Measurements from ENCODE around the gene ALDH18A1. TPM values are rescaled to one million over a fixed set of nuclear protein-coding genes. Genes with fewer than 3 reads are reported as not detected.

Gene ALDH18A1
- polyA plus RNA-seq, 1 donor (not counting 4 experiments of a cell fraction or from before 2014, with no cell fraction given): 53.4 TPM

DNA sequence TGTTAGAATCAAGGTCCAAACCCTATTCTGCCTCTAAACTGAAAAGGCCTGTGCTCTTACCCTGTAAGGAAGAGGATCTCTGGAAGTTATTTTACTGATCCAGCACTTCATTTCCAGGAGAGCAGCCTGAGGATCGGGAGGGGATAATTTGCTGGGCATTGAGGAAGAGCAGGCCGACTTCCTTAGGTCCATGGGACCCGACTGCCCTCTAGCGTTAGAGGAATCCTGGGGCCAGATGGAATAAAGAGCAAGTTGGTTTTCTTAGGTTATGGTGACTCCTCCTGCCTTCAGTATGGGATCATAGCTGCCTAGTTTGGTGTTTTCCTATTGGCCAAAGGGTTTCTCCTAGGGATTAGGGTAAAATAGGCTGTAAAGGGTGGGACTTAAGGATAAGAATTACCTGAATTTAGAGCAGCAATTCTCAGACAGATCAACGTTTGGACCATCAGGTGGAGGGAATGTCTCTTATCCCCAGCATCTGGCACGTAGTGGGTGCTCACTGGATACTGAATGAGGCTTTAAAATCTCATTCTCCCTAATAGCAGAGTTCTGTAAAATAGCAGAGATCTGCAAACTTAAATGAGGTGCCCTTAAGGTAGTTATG, 55.3 kb downstream of the ALDH18A1 start:
- H3K27ac ChIP-seq (ENCODE audit: control insufficient read depth, insufficient read depth, low read length): no peak overlapping the region
- H3K9ac ChIP-seq (ENCODE audit: control insufficient read depth, extremely low read depth, insufficient read depth, low read length): no peak overlapping the region
- FAIRE-seq: peak; percentile 61

DNA sequence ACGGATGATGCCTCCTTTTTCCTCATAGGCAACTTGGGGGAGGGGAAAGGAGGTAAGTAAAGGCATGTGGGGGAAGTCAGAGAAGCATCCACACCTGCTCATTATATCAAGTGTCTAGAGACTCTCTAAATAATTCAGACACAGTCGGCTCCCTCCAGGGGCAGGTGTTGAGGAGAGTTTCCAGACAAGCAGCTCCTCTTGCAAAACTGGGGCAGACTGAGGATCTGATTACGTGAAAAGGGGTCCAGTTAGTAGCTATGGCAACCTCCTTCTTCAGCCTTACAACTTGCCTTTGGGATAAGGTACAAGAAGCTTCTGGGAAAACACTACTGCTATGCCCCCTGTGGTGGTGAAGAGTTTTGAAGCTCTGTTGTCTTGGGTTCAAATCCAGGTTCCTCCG, 56.4 kb downstream of the ALDH18A1 start:
- H3K4me1 ChIP-seq (ENCODE audit: control insufficient read depth, extremely low read depth, insufficient read depth, low read length): no peaks in the 10 kb centered on the region
- no peak overlapping the region for H2AFZ ChIP-seq (ENCODE audit: control insufficient read depth, low read length)
- no peak overlapping the region for H3K4me2 ChIP-seq (ENCODE audit: control insufficient read depth, extremely low read depth, insufficient read depth, low read depth, low read length)
- no peak overlapping the region for H3K27ac ChIP-seq (ENCODE audit: control insufficient read depth, insufficient read depth, low read length)
- H3K9me1 ChIP-seq (ENCODE audit: control insufficient read depth, extremely low read depth, insufficient read depth, low read length): no peaks in the 10 kb centered on the region
- H3K9ac ChIP-seq (ENCODE audit: control insufficient read depth, extremely low read depth, insufficient read depth, low read length): no peak overlapping the region
- no peaks in the 10 kb centered on the region for H3K36me3 ChIP-seq (ENCODE audit: control insufficient read depth in 2 of 2, extremely low read depth in 1 of 2, insufficient read depth in 2 of 2, low read length in 2 of 2)
- no peaks in the 10 kb centered on the region for H3K79me2 ChIP-seq (ENCODE audit: control insufficient read depth, insufficient read depth, low read length)
- dilution Hi-C loops (cut with MboI; ENCODE audit: extremely low pct_ligation_motif_present, low sequenced_read_pairs): loop anchor here (25.0 kb wide), 1 partner anchor 163 kb away; no protein-coding TSS in a partner anchor
- H3K9me3 ChIP-seq (ENCODE audit: control insufficient read depth, low read depth, low read length): no peaks in the 10 kb centered on the region
- H4K20me1 ChIP-seq (ENCODE audit: control insufficient read depth, extremely low read depth, insufficient read depth, low read length): no peaks in the 10 kb centered on the region
- DNase-seq (ENCODE audit: low read depth, low spot score): no peak
- TF ChIP-seq, protein P1, sequence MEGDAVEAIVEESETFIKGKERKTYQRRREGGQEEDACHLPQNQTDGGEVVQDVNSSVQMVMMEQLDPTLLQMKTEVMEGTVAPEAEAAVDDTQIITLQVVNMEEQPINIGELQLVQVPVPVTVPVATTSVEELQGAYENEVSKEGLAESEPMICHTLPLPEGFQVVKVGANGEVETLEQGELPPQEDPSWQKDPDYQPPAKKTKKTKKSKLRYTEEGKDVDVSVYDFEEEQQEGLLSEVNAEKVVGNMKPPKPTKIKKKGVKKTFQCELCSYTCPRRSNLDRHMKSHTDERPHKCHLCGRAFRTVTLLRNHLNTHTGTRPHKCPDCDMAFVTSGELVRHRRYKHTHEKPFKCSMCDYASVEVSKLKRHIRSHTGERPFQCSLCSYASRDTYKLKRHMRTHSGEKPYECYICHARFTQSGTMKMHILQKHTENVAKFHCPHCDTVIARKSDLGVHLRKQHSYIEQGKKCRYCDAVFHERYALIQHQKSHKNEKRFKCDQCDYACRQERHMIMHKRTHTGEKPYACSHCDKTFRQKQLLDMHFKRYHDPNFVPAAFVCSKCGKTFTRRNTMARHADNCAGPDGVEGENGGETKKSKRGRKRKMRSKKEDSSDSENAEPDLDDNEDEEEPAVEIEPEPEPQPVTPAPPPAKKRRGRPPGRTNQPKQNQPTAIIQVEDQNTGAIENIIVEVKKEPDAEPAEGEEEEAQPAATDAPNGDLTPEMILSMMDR (optimal IDR thresholded peaks at IDR 0.05 in 1 of 3, IDR thresholded peaks at IDR 0.05 in 1 of 3, conservative IDR thresholded peaks at IDR 0.05 in 1 of 3; ENCODE audit: extremely low read depth in 1 of 3, insufficient read depth in 2 of 3, low read length in 3 of 3): no peak
- TF ChIP-seq EZH2 (IDR thresholded peaks at IDR 0.05; ENCODE audit: low read length): no peak
- H3K4me3 ChIP-seq (ENCODE audit: control insufficient read depth in 2 of 3, extremely low read depth in 1 of 3, insufficient read depth in 2 of 3, low read depth in 1 of 3, low read length in 3 of 3): no peak overlapping the region
- H3K27me3 ChIP-seq (ENCODE audit: control insufficient read depth, extremely low read depth, insufficient read depth, low read length): no peaks in the 10 kb centered on the region
- FAIRE-seq: no peak

More for the DNA sequence above, 55.3 kb downstream of the ALDH18A1 start:
- Histone ChIP-seq H3K36me3 (ENCODE audit: control insufficient read depth in 2 of 2, extremely low read depth in 1 of 2, insufficient read depth in 2 of 2, low read length in 2 of 2) (peaks cover 0 to 9% of the 10 kb centered on the region in 2 experiments), H3K79me2 (ENCODE audit: control insufficient read depth, insufficient read depth, low read length) (no peaks in the 10 kb centered on the region), H3K4me2 (ENCODE audit: control insufficient read depth, extremely low read depth, insufficient read depth, low read depth, low read length) (no peak overlapping the region), H3K9me1 (ENCODE audit: control insufficient read depth, extremely low read depth, insufficient read depth, low read length) (no peaks in the 10 kb centered on the region), H3K4me1 (ENCODE audit: control insufficient read depth, extremely low read depth, insufficient read depth, low read length) (no peaks in the 10 kb centered on the region), H2AFZ (ENCODE audit: control insufficient read depth, low read length) (no peak overlapping the region), H3K9me3 (ENCODE audit: control insufficient read depth, low read depth, low read length) (no peaks in the 10 kb centered on the region), H4K20me1 (ENCODE audit: control insufficient read depth, extremely low read depth, insufficient read depth, low read length) (no peaks in the 10 kb centered on the region), H3K4me3 (ENCODE audit: control insufficient read depth in 2 of 3, extremely low read depth in 1 of 3, insufficient read depth in 2 of 3, low read depth in 1 of 3, low read length in 3 of 3) (no peak overlapping the region), H3K27me3 (ENCODE audit: control insufficient read depth, extremely low read depth, insufficient read depth, low read length) (no peaks in the 10 kb centered on the region)
- peak; percentile 67 for DNase-seq (ENCODE audit: low read depth, low spot score)
- dilution Hi-C loops (cut with MboI; ENCODE audit: extremely low pct_ligation_motif_present, low sequenced_read_pairs): loop anchor here (25.0 kb wide), 1 partner anchor 164 kb away; no protein-coding TSS in a partner anchor
- TF ChIP-seq, protein P1 (optimal IDR thresholded peaks at IDR 0.05 in 1 of 3, IDR thresholded peaks at IDR 0.05 in 1 of 3, conservative IDR thresholded peaks at IDR 0.05 in 1 of 3; ENCODE audit: extremely low read depth in 1 of 3, insufficient read depth in 2 of 3, low read length in 3 of 3): peak; percentile 95 to 98 (median 97)
- no peak for TF ChIP-seq EZH2 (IDR thresholded peaks at IDR 0.05; ENCODE audit: low read length)
